ENCODE measurements around the gene PALD1.

- TF ChIP-seq, protein P1, sequence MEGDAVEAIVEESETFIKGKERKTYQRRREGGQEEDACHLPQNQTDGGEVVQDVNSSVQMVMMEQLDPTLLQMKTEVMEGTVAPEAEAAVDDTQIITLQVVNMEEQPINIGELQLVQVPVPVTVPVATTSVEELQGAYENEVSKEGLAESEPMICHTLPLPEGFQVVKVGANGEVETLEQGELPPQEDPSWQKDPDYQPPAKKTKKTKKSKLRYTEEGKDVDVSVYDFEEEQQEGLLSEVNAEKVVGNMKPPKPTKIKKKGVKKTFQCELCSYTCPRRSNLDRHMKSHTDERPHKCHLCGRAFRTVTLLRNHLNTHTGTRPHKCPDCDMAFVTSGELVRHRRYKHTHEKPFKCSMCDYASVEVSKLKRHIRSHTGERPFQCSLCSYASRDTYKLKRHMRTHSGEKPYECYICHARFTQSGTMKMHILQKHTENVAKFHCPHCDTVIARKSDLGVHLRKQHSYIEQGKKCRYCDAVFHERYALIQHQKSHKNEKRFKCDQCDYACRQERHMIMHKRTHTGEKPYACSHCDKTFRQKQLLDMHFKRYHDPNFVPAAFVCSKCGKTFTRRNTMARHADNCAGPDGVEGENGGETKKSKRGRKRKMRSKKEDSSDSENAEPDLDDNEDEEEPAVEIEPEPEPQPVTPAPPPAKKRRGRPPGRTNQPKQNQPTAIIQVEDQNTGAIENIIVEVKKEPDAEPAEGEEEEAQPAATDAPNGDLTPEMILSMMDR (conservative IDR thresholded peaks at IDR 0.05), result no peak
- no peak for TF ChIP-seq ZFX (IDR thresholded peaks at IDR 0.05)
Measured at GRCh38 chr10:70592186-70592735, 113.7 kb downstream of the PALD1 start.
